Measurements from ENCODE around the gene ARHGAP6. TPM values are rescaled to one million over a fixed set of nuclear protein-coding genes. Genes with fewer than 3 reads are reported as not detected.
"Not testable (repeated sequence)": the region's sequence is repeated elsewhere in the genome, so short reads cannot be mapped to it uniquely, and the experiment has no call there.

Gene ARHGAP6
- polyA plus RNA-seq, 2 of the 4 experiments (the other 2 are of a cell fraction) = 0.04 TPM; not detected in 1

GRCh38 chrX:11528623-11529022 is 137.1 kb downstream of the ARHGAP6 start:
- WGBS (ENCODE audit: missing lambda C conversion rate) = 38% methylated on average over 2 of the region's 2 CpGs
- Histone ChIP-seq H3K4me2 (no peak overlapping the region), H3K4me1 (no peaks in the 10 kb centered on the region), H3K27ac (no peak overlapping the region), H3K9me3 (no peaks in the 10 kb centered on the region), H3K4me3 (no peak overlapping the region)
- ChIA-PET POLR2A (no interaction called here), CTCF (interaction anchor here (2.0 kb wide), 1 partner anchor 241 kb away, joined by 6 read pairs; no protein-coding TSS in a partner anchor)
- TF ChIP-seq CHD2 (IDR thresholded peaks at IDR 0.05; ENCODE audit: low read length, partially characterized antibody) (no peak), CTCF (IDR thresholded peaks at IDR 0.05) (no peak), MYC (IDR thresholded peaks at IDR 0.05; ENCODE audit: borderline replicate concordance, low read length) (no peak), PHF8 (IDR thresholded peaks at IDR 0.05; ENCODE audit: borderline replicate concordance, low read depth) (no peak), ZNF302 (CRISPR knock-in tag; IDR thresholded peaks at IDR 0.05) (no peak), SMC3 (IDR thresholded peaks at IDR 0.05) (no peak), RCOR1 (IDR thresholded peaks at IDR 0.05; ENCODE audit: low read depth, low read length) (no peak), HDAC2 (IDR thresholded peaks at IDR 0.05) (no peak), CBX8 (IDR thresholded peaks at IDR 0.05) (no peak), GATA3 (IDR thresholded peaks at IDR 0.05; ENCODE audit: borderline replicate concordance) (no peak), BHLHE40 (IDR thresholded peaks at IDR 0.05; ENCODE audit: low read depth, low read length) (no peak), MAZ (IDR thresholded peaks at IDR 0.05; ENCODE audit: borderline replicate concordance, low read depth, low read length) (no peak), CBX2 (IDR thresholded peaks at IDR 0.05; ENCODE audit: borderline replicate concordance, low read depth) (no peak), CHD4 (IDR thresholded peaks at IDR 0.05; ENCODE audit: borderline replicate concordance) (no peak), FOSL2 (IDR thresholded peaks at IDR 0.05) (no peak), FOSL2 (CRISPR knock-in tag; IDR thresholded peaks at IDR 0.05) (no peak), JUN (IDR thresholded peaks at IDR 0.05) (no peak)
- FAIRE-seq (no peak), DNase-seq (ENCODE audit: low read depth in 1 of 2, low spot score in 1 of 2) (no peak), ATAC-seq (no peak)

GRCh38 chrX:11525685-11526084 is 140.0 kb downstream of the ARHGAP6 start:
- TF ChIP-seq ELK1 (IDR thresholded peaks at IDR 0.05; ENCODE audit: low read depth, low read length) (no peak), RNF2 (IDR thresholded peaks at IDR 0.05; ENCODE audit: borderline replicate concordance, low read depth) (no peak), CBX2 (IDR thresholded peaks at IDR 0.05; ENCODE audit: borderline replicate concordance, low read depth) (no peak), MYC (IDR thresholded peaks at IDR 0.05; ENCODE audit: borderline replicate concordance, low read length) (no peak), ZFP36 (IDR thresholded peaks at IDR 0.05; ENCODE audit: borderline replicate concordance, partially characterized antibody) (no peak), HOXA7 (CRISPR knock-in tag; IDR thresholded peaks at IDR 0.05) (no peak), GATA3 (IDR thresholded peaks at IDR 0.05; ENCODE audit: borderline replicate concordance) (no peak), MAX (IDR thresholded peaks at IDR 0.05) (no peak)
- TF ChIP-seq, protein P1, sequence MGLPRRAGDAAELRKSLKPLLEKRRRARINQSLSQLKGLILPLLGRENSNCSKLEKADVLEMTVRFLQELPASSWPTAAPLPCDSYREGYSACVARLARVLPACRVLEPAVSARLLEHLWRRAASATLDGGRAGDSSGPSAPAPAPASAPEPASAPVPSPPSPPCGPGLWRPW (IDR thresholded peaks at IDR 0.05) = no peak
- TF ChIP-seq, protein P2, sequence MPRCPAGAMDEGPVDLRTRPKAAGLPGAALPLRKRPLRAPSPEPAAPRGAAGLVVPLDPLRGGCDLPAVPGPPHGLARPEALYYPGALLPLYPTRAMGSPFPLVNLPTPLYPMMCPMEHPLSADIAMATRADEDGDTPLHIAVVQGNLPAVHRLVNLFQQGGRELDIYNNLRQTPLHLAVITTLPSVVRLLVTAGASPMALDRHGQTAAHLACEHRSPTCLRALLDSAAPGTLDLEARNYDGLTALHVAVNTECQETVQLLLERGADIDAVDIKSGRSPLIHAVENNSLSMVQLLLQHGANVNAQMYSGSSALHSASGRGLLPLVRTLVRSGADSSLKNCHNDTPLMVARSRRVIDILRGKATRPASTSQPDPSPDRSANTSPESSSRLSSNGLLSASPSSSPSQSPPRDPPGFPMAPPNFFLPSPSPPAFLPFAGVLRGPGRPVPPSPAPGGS (IDR thresholded peaks at IDR 0.05) = no peak
- H3K27ac ChIP-seq = no peak overlapping the region
- WGBS (ENCODE audit: missing lambda C conversion rate) = 88% methylated on average over 2 of the region's 2 CpGs
- POLR2A ChIA-PET = no interaction called here
- no peak overlapping the region for H3K4me2 ChIP-seq
- H3K9me3 ChIP-seq = no peaks in the 10 kb centered on the region
- DNase-seq (ENCODE audit: low read depth in 1 of 2, low spot score in 1 of 2) (no peak), FAIRE-seq (no peak), ATAC-seq (no peak)
- no peak overlapping the region for H3K4me3 ChIP-seq
- CTCF ChIA-PET = no interaction called here
- no peaks in the 10 kb centered on the region for H3K4me1 ChIP-seq

- H3K27ac ChIP-seq; H3K4me2 ChIP-seq; H3K4me1 ChIP-seq; ATAC-seq; CTCF ChIA-PET; H3K9me3 ChIP-seq; DNase-seq (ENCODE audit: low read depth in 1 of 2, low spot score in 1 of 2); FAIRE-seq; POLR2A ChIA-PET; H3K4me3 ChIP-seq: not testable (repeated sequence)
- WGBS (ENCODE audit: missing lambda C conversion rate) = 92% methylated on average over 1 of the region's 1 CpG
These were observed 146.5 kb downstream of the ARHGAP6 start for GRCh38 chrX:11519234-11519633.

All from A549 (cell line).